ENCODE data around the gene WNT7B. TPM values are rescaled to one million over a fixed set of nuclear protein-coding genes. Genes with fewer than 3 reads are reported as not detected.

Gene WNT7B
- total RNA-seq, 1 experiment from 2014 or later, result 13.3 TPM

GRCh38 chr22:45972091-45972888, 4.7 kb downstream of the WNT7B start:
- DNase-seq (ENCODE audit: low read depth), result peak; percentile 64

- peak; percentile 34 for DNase-seq (ENCODE audit: low read depth)
These were observed 5.4 kb downstream of the WNT7B start for GRCh38 chr22:45971408-45972028.

- DNase-seq (ENCODE audit: low read depth), result peak; percentile 75
These were observed 6.1 kb downstream of the WNT7B start for GRCh38 chr22:45970705-45971407.

GRCh38 chr22:45969801-45970470, 7.0 kb downstream of the WNT7B start:
- DNase-seq (ENCODE audit: low read depth), result no peak

- DNase-seq (ENCODE audit: low read depth), result no peak
These were observed 7.6 kb downstream of the WNT7B start for GRCh38 chr22:45969414-45969799.

GRCh38 chr22:45968751-45969413, 8.1 kb downstream of the WNT7B start:
- DNase-seq (ENCODE audit: low read depth), result peak; percentile 99

- peak; percentile 76 for DNase-seq (ENCODE audit: low read depth)
These were observed 8.8 kb downstream of the WNT7B start for GRCh38 chr22:45968003-45968650.

- DNase-seq (ENCODE audit: low read depth), result no peak
These were observed 10.0 kb downstream of the WNT7B start for GRCh38 chr22:45966895-45967365.

- peak; percentile 52 for DNase-seq (ENCODE audit: low read depth)
These were observed 10.6 kb downstream of the WNT7B start for GRCh38 chr22:45966320-45966894.

- DNase-seq (ENCODE audit: low read depth), result no peak
These were observed 11.4 kb downstream of the WNT7B start for GRCh38 chr22:45965563-45965962.

GRCh38 chr22:45964926-45965527, 11.9 kb downstream of the WNT7B start:
- DNase-seq (ENCODE audit: low read depth), result no peak

- peak; percentile 62 for DNase-seq (ENCODE audit: low read depth)
These were observed 12.6 kb downstream of the WNT7B start for GRCh38 chr22:45964372-45964771.

- DNase-seq (ENCODE audit: low read depth), result no peak
These were observed 13.1 kb downstream of the WNT7B start for GRCh38 chr22:45963821-45964220.

- DNase-seq (ENCODE audit: low read depth), result no peak
These were observed 14.1 kb downstream of the WNT7B start for GRCh38 chr22:45962756-45963324.

GRCh38 chr22:45962434-45962718, 14.6 kb downstream of the WNT7B start:
- DNase-seq (ENCODE audit: low read depth), result no peak

GRCh38 chr22:45961679-45962433, 15.1 kb downstream of the WNT7B start:
- DNase-seq (ENCODE audit: low read depth), result no peak

GRCh38 chr22:45960477-45961386, 16.2 kb downstream of the WNT7B start:
- no peak for DNase-seq (ENCODE audit: low read depth)

All from Daoy (cell line).